Peyer's patch (tissue), 4 donors: ENCODE data around the gene ARFGAP1. TPM values are rescaled to one million over a fixed set of nuclear protein-coding genes. Genes with fewer than 3 reads are reported as not detected.

Experiments used
- DNase-seq, 3 donors: peaks; one replicate each; pipeline ENCODE4 v3.0.0-alpha.2; 2017 to 2019
- H3K27ac ChIP-seq, 4 donors: fragments of 200-600 bp; sonication (generic); one replicate each; pipeline ENCODE4 v1.5.1; 2016 to 2019
- H3K27me3 ChIP-seq, 2 donors: fragments of 200-600 bp; sonication (generic); one replicate each; pipeline ENCODE4 v1.5.1; 2019
- H3K36me3 ChIP-seq, 3 donors: fragments of 200-600 bp; sonication (generic); one replicate each; pipeline ENCODE4 v1.5.1; 2016 to 2019
- H3K4me1 ChIP-seq, 4 donors: fragments of 200-600 bp; sonication (generic); one replicate each; pipeline ENCODE4 v1.5.1; 2016 to 2019
- H3K4me3 ChIP-seq, 4 donors: fragments of 200-600 bp; sonication (generic); 1 replicate in 3 of 4; 2 replicates in 1 of 4; pipeline ENCODE4 v1.5.1; 2016 to 2019; ENCODE audit warnings: mild to moderate bottlenecking in 1 of 4
- H3K9me3 ChIP-seq, 4 donors: fragments of 200-600 bp; sonication (generic); one replicate each; pipeline ENCODE4 v1.5.1; 2016 to 2019; ENCODE audit warnings: mild to moderate bottlenecking in 1 of 4
- CTCF ChIP-seq, 6 experiments: fragments of 450-650 bp in 4 of 6; fragments of 200-600 bp in 2 of 6; sonication (generic) in 1 of 6; IDR thresholded peaks; one replicate each; pipeline ENCODE4 v1.5.1; 2017 to 2019; ENCODE audit warnings: antibody characterized with exemption in 6 of 6, mild to moderate bottlenecking in 3 of 6, moderate library complexity in 1 of 6
- POLR2A ChIP-seq, 2 donors: fragments of 450-650 bp; IDR thresholded peaks; one replicate each; pipeline ENCODE4 v1.5.1; 2017; ENCODE audit warnings: antibody characterized with exemption in 2 of 2, mild to moderate bottlenecking in 2 of 2, moderate library complexity in 2 of 2
- total RNA-seq, 4 donors: library from RNA; depleted of rRNA; stranded (reverse); fragments of >200 nt; gene quantifications; one replicate each; pipeline ENCODE4 v1.1.0, GENCODE V29; 2016

Gene ARFGAP1
- 100 to 1,000 TPM in 1 of 4 donors, 10 to 100 TPM in 3; 66.6 to 149 (median 89.8) TPM for total RNA-seq

DNA sequence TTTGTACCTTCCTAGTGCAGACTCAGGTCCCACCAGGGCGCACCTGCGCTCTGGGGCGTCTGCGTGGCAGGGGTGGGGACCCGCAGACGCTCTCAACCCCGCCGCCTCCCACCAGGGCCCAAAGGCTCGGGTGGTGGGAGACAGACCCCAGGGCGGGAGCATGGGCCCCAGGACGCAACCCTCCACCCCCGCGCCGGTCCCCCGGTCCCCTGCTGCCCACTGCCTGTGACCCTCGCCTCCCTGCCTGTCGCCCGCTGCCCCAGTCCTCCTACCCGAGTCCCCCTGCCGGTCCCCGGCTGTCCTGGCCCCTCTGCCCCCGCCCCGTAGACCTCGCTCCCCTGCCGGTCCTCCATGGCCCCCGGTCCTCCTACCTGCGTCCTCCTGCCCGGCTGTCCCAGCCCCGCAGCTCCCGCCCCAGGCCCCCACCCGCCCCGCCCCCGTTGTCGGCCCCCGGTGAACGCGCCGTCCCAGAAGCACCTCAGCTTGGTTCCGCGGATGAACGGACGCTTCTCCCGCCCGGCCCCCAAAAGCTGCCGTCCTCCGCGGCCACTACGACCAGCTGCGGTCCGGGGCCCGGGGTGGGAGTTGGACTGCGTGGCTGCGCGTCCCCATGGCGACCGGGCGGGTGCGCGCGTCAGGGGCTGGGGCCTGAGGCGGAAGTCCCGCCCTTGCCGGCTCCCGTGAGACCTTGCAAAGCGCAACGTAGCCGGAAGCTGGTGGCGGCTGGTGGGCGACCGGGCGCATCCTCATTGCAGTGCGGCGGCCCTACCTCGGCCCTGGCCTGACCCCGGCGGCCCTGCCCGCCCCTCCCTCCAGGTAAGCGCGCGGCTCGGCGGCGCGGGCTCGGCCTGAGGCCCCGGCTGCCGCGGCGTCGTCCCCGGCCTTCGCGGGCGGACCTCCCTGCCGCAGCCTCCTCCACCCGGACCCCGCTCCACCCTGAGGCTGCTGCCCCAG is at the start of gene ARFGAP1:
TSS of gene ARFGAP1 (plus strand) at position 709 of the 954 bp plus-strand sequence. CDS start 2,768 bp downstream, outside the sequence.
- H3K4me1 ChIP-seq, result peaks cover 3 to 19% (median 11%) of the 10 kb centered on the region in 4 donors
- peak within 1 kb of the TSS; percentile 98 to 99 (median 98) for H3K4me3 ChIP-seq
- no peaks in the 10 kb centered on the region for H3K27me3 ChIP-seq
- peak; percentile 88 to 96 (median 92) for DNase-seq
- peak within 1 kb of the TSS; percentile 80 to 87 (median 83) for H3K27ac ChIP-seq
- peaks cover 0 to 18% (median 0%) of the 10 kb centered on the region in 3 donors for H3K36me3 ChIP-seq
- peak; percentile 49 to 67 for TF ChIP-seq POLR2A (IDR thresholded peaks at IDR 0.05)
- TF ChIP-seq CTCF (IDR thresholded peaks at IDR 0.05), result no peak
- no peaks in the 10 kb centered on the region for H3K9me3 ChIP-seq

DNA sequence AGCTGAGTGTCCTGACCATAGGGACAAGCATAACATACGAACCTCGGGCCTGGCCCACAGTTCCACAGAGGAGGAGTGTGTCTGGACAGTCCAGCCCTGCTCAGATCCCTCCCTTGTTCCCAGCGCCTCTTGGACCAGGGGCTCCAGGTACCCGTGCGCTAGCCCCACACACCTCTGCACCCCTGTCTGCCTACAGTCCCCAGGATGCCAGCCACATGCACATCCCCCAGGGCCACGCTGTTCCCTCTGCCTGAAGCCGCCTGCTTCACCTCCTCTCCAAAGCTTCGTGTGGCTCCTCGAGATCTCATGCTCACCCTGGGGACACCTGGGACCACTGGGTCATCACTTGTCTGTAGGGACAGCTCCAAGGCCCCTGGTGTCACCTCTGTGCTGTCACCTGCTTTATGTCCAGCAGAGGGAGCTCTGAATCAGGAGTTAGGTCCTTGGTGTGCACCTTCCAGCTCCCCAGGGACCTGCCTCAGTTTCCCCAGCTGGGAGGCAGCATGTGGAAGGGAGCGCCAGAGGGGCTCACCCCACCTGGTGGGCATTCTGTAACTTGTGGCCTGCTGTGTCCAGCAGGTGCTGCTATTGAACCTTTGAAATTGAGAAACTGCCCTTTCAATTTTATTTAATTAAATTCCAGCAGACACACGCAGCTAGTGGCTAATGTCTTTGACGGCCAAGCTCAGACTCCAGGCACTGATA is 49.3 kb upstream of the ARFGAP1 start:
- Histone ChIP-seq H3K27me3 (no peaks in the 10 kb centered on the region), H3K36me3 (no peaks in the 10 kb centered on the region), H3K4me3 (no peak overlapping the region), H3K4me1 (peaks cover 0 to 7% (median 0%) of the 10 kb centered on the region in 4 donors), H3K9me3 (no peaks in the 10 kb centered on the region), H3K27ac (no peak overlapping the region)
- TF ChIP-seq CTCF (IDR thresholded peaks at IDR 0.05), result peak; percentile 35 to 69 (median 58)
- TF ChIP-seq POLR2A (IDR thresholded peaks at IDR 0.05), result no peak
- peak in 2 of 3 donors; percentile 43 to 68 for DNase-seq

GRCh38 chr20:63223826-63224207 is 48.8 kb upstream of the ARFGAP1 start:
- Histone ChIP-seq H3K27ac (no peak overlapping the region), H3K36me3 (no peaks in the 10 kb centered on the region), H3K27me3 (no peaks in the 10 kb centered on the region), H3K4me1 (peaks cover 0 to 7% (median 0%) of the 10 kb centered on the region in 4 donors), H3K4me3 (no peak overlapping the region), H3K9me3 (no peaks in the 10 kb centered on the region)
- no peak for TF ChIP-seq CTCF (IDR thresholded peaks at IDR 0.05)
- no peak for TF ChIP-seq POLR2A (IDR thresholded peaks at IDR 0.05)
- DNase-seq, result no peak

- Histone ChIP-seq H3K4me1 (peaks cover 0 to 7% (median 0%) of the 10 kb centered on the region in 4 donors), H3K27ac (no peak overlapping the region)
These were observed 48.1 kb upstream of the ARFGAP1 start for GRCh38 chr20:63224412-63225081.

More at GRCh38 chr20:63224412-63225081, 48.1 kb upstream of the ARFGAP1 start:
- DNase-seq, result no peak
- Histone ChIP-seq H3K9me3 (no peaks in the 10 kb centered on the region), H3K36me3 (no peaks in the 10 kb centered on the region), H3K27me3 (no peaks in the 10 kb centered on the region), H3K4me3 (no peak overlapping the region)
- TF ChIP-seq POLR2A (IDR thresholded peaks at IDR 0.05) (no peak), CTCF (IDR thresholded peaks at IDR 0.05) (no peak)
